GM12878 (cell line): Measurements from ENCODE around the gene KLK6. TPM values are rescaled to one million over a fixed set of nuclear protein-coding genes. Genes with fewer than 3 reads are reported as not detected.
A peak's percentile ranks its signal among the peaks of the same experiment; 100 is the strongest.

Source experiments
- BMI1 ChIP-seq: fragments of 450-650 bp; IDR thresholded peaks from 2 replicates; pipeline ENCODE4 v1.6.1; 2016; ENCODE audit warnings: mild to moderate bottlenecking, moderate library complexity, borderline replicate concordance
- CTCF ChIP-seq, 3 experiments: IDR thresholded peaks in 2 of 3; conservative IDR thresholded peaks in 1 of 3; 2 replicates each; pipeline ENCODE4 v1.5.1; 2011; ENCODE audit warnings: low read depth in 3 of 3, low read length in 3 of 3, mild to moderate bottlenecking in 3 of 3, control low read depth in 2 of 3, moderate library complexity in 2 of 3, inconsistent platforms in 1 of 3, mixed read lengths in 1 of 3; ENCODE audit not compliant: control insufficient read depth in 2 of 3, insufficient read depth in 1 of 3; ENCODE audit errors: extremely low read depth in 1 of 3
- CUX1 ChIP-seq: IDR thresholded peaks from 2 replicates; pipeline ENCODE4 v1.6.1; 2012; ENCODE audit warnings: improper control_type of control experiment, low read depth, low read length; ENCODE audit not compliant: insufficient replicate concordance
- RAD21 ChIP-seq: IDR thresholded peaks from 2 replicates; pipeline ENCODE4 v1.6.1; 2011; ENCODE audit warnings: mild to moderate bottlenecking, low read depth, low read length, moderate library complexity; ENCODE audit not compliant: insufficient read depth
- polyA plus RNA-seq, 11 experiments: library from polyadenylated mRNA; depleted of rRNA in 4 of 11; unstranded in 6 of 11; stranded (reverse) in 5 of 11; fragments of >200 nt; fragmentation: Nextera tagmentation in 4 of 11; fragmentation: Illumina TruSeq in 1 of 11; extraction: Ambion mirVana in 4 of 11; extraction: Trizol in 1 of 11; gene quantifications; 1 replicate in 1 of 11; 2 replicates in 10 of 11; pipeline versions ENCODE4 v1.2.1 to v1.2.3, GENCODE V29; 2011 to 2016; ENCODE audit warnings: inconsistent platforms in 2 of 11, missing spikeins in 2 of 11, low read depth in 1 of 11
- total RNA-seq, 4 experiments: library from RNA; depleted of rRNA in 3 of 4; stranded (reverse); fragments of >200 nt in 3 of 4; fragmentation: Illumina TruSeq in 1 of 4; extraction: Trizol in 1 of 4; gene quantifications; 2 replicates each; pipeline versions ENCODE4 v1.2.1 to v1.2.3, GENCODE V29; 2013 to 2021

Gene KLK6
- total and polyA plus RNA-seq, 10 of the 15 experiments (the other 5 are each of a cell fraction or from before 2014, with no cell fraction given): not detected

DNA sequence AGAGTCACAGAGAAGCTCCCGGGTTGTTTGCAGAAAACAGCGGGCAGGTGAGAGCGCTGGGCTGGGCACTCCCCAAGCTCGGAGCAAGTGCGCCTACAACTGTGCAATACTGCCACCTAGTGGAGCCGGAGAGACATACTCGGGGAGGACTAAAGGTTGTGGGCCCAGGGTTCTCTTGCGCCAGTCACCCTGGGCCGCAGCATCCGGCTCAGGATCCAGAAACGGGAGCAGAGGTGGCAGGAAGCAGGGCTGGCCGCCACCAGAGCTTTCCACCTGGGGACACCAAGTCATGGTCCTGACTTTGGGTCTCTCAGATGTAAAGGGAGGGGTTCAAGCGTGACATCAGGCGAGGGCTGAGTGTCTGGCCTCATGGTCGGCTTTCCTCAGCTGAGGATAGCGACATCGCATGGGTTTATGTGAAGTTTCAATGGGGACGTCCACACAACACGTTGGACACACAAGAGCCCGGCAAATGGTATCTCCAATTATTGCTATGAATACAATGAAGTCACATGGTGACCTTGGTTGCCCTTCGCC lies 47.0 kb downstream of the KLK6 start (continued):
- TF ChIP-seq CUX1: no peak
- peak; percentile 93 for TF ChIP-seq RAD21
- TF ChIP-seq BMI1: no peak
- TF ChIP-seq CTCF (IDR thresholded peaks at IDR 0.05 in 2 of 3, conservative IDR thresholded peaks at IDR 0.05 in 1 of 3; ENCODE audit: control insufficient read depth in 2 of 3, extremely low read depth in 1 of 3, insufficient read depth in 1 of 3, low read depth in 3 of 3, low read length in 3 of 3): peak; percentile 82 to 95 (median 85); a peak in 5 of 6 replicates
